ENCODE measurements around the gene DUSP22. TPM values are rescaled to one million over a fixed set of nuclear protein-coding genes. Genes with fewer than 3 reads are reported as not detected.

DUSP22 gene
- total RNA-seq, 1 experiment from 2014 or later = 18.6 TPM

DNA sequence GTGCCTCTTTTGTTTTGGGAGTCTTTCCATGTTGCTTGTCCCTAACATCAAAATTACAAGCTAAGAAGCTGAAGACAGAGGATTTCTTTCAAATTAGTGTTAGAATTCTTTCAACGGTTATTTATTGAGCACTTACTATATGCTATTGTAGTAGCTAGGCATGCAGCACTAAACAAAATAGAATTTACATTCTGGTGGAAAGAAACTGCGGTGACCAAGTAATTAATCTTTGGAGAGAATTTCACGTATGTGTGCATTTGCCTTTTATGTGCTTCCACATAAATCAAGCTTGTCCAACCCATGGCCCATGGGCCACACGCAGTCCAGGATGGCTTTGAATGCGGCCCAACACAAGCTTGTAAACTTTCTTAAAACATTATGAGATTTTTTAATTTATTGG, 33.0 kb upstream of the DUSP22 start:
- ChIA-PET POLR2A (no interaction called here), CTCF (no interaction called here)
- Histone ChIP-seq H3K9me3 (0 out of 2 replicates have a peak, but pooled peaks cover 3% of the 10 kb centered on the region), H3K4me3 (ENCODE audit: low read depth, low read length) (no peak overlapping the region), H3K27me3 (replicated peaks; ENCODE audit: control insufficient read depth, insufficient read depth, low read length) (no peaks in the 10 kb centered on the region), H3K36me3 (ENCODE audit: control insufficient read depth, insufficient read depth, low read length) (no peaks in the 10 kb centered on the region), H3K4me1 (no peaks in the 10 kb centered on the region)
- Mint-ChIP-seq H3K36me3 (ENCODE audit: insufficient read depth, unreplicated experiment) (no peaks in the 10 kb centered on the region), H3K27ac (ENCODE audit: unreplicated experiment) (no peak overlapping the region), H3K27me3 (ENCODE audit: insufficient read depth, unreplicated experiment) (peaks cover 2% of the 10 kb centered on the region), H3K4me3 (ENCODE audit: unreplicated experiment) (no peak overlapping the region), H3K9me3 (ENCODE audit: unreplicated experiment) (no peaks in the 10 kb centered on the region), H3K4me1 (ENCODE audit: low read depth, unreplicated experiment) (no peaks in the 10 kb centered on the region)
- TF ChIP-seq, protein P1, sequence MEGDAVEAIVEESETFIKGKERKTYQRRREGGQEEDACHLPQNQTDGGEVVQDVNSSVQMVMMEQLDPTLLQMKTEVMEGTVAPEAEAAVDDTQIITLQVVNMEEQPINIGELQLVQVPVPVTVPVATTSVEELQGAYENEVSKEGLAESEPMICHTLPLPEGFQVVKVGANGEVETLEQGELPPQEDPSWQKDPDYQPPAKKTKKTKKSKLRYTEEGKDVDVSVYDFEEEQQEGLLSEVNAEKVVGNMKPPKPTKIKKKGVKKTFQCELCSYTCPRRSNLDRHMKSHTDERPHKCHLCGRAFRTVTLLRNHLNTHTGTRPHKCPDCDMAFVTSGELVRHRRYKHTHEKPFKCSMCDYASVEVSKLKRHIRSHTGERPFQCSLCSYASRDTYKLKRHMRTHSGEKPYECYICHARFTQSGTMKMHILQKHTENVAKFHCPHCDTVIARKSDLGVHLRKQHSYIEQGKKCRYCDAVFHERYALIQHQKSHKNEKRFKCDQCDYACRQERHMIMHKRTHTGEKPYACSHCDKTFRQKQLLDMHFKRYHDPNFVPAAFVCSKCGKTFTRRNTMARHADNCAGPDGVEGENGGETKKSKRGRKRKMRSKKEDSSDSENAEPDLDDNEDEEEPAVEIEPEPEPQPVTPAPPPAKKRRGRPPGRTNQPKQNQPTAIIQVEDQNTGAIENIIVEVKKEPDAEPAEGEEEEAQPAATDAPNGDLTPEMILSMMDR (IDR thresholded peaks at IDR 0.05; ENCODE audit: insufficient read depth in 1 of 2, low read depth in 1 of 2, low read length in 1 of 2, severe bottlenecking in 1 of 2, unreplicated experiment in 1 of 2) = no peak
- BruUV-seq (replicated peaks) = no TSS peak
- no peak for DNase-seq
- intact Hi-C loops (cut with micrococcal nuclease; ENCODE audit: unreplicated experiment) = no loop called here

DNA sequence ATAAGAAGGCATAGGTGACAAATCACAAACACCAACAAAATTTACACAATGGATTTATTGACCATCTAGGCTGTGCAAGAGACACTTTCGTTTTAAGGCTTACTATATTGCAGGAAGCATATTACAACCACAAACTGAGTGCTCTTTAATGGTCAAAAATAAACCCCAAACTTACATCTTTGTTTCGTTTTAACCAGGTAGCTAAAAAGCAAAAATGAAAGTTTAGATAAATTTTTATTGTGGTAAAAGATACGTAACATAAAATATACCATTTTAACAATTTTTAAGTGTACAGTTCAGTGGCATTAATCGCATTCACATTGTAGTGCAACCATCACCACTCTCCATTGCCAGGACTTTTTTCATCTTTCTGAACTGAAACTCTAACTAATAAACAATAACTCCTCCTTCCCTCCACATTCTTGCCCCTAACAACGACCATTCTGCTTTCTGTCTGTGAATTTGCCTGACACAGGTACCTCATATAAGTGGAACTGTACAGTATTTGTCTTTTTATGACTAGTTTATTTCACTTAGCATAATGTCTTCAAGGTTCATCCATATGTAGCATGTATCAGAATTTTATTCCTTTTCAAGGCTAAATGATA, 32.3 kb upstream of the DUSP22 start:
- TF ChIP-seq, protein P1 (IDR thresholded peaks at IDR 0.05; ENCODE audit: insufficient read depth in 1 of 2, low read depth in 1 of 2, low read length in 1 of 2, severe bottlenecking in 1 of 2, unreplicated experiment in 1 of 2) = no peak
- DNase-seq = no peak
- Histone ChIP-seq H3K9me3 (0 out of 2 replicates have a peak, but pooled peaks cover 3% of the 10 kb centered on the region), H3K4me3 (ENCODE audit: low read depth, low read length) (no peak overlapping the region), H3K4me1 (no peaks in the 10 kb centered on the region), H3K36me3 (ENCODE audit: control insufficient read depth, insufficient read depth, low read length) (no peaks in the 10 kb centered on the region), H3K27me3 (replicated peaks; ENCODE audit: control insufficient read depth, insufficient read depth, low read length) (no peaks in the 10 kb centered on the region)
- Mint-ChIP-seq H3K4me3 (ENCODE audit: unreplicated experiment) (no peak overlapping the region), H3K27me3 (ENCODE audit: insufficient read depth, unreplicated experiment) (no peaks in the 10 kb centered on the region), H3K36me3 (ENCODE audit: insufficient read depth, unreplicated experiment) (no peaks in the 10 kb centered on the region), H3K4me1 (ENCODE audit: low read depth, unreplicated experiment) (no peaks in the 10 kb centered on the region), H3K9me3 (ENCODE audit: unreplicated experiment) (no peaks in the 10 kb centered on the region), H3K27ac (ENCODE audit: unreplicated experiment) (no peak overlapping the region)
- intact Hi-C loops (cut with micrococcal nuclease; ENCODE audit: unreplicated experiment) = no loop called here
- BruUV-seq (replicated peaks) = no TSS peak
- ChIA-PET POLR2A (no interaction called here), CTCF (no interaction called here)

DNA sequence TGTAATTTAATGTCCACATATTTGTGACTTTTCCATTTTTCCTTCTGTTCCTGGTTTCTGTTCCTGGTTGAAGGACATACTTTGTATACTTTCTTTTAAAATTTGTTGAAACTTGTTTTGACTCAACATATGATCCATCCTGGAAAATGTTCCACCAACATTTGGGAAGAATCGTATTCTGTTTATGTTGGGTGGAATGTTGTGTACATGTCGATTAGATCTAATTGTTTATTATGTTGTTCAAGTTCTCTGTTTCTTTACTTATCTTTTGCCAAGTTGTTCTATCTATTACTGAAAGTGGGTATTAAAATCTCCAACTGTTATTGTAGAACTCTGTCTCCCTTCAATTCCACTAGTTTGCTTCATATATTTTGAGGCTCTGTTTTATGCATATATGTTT, 27.7 kb upstream of the DUSP22 start:
- BruUV-seq (replicated peaks) = no TSS peak
- H3K4me3 ChIP-seq (ENCODE audit: low read depth, low read length) = no peak overlapping the region
- no peaks in the 10 kb centered on the region for H3K4me1 ChIP-seq
- no peaks in the 10 kb centered on the region for H3K27me3 Mint-ChIP-seq (ENCODE audit: insufficient read depth, unreplicated experiment)
- no peaks in the 10 kb centered on the region for H3K36me3 Mint-ChIP-seq (ENCODE audit: insufficient read depth, unreplicated experiment)
- no peaks in the 10 kb centered on the region for H3K36me3 ChIP-seq (ENCODE audit: control insufficient read depth, insufficient read depth, low read length)
- CTCF ChIA-PET = no interaction called here
- no peaks in the 10 kb centered on the region for H3K4me1 Mint-ChIP-seq (ENCODE audit: low read depth, unreplicated experiment)
- POLR2A ChIA-PET = no interaction called here
- TF ChIP-seq, protein P1 (IDR thresholded peaks at IDR 0.05; ENCODE audit: insufficient read depth in 1 of 2, low read depth in 1 of 2, low read length in 1 of 2, severe bottlenecking in 1 of 2, unreplicated experiment in 1 of 2) = no peak
- H3K9me3 Mint-ChIP-seq (ENCODE audit: unreplicated experiment) = no peaks in the 10 kb centered on the region
- H3K27ac Mint-ChIP-seq (ENCODE audit: unreplicated experiment) = no peak overlapping the region
- DNase-seq = no peak
- H3K9me3 ChIP-seq = 0 out of 2 replicates have a peak, but pooled peaks cover 3% of the 10 kb centered on the region
- no peaks in the 10 kb centered on the region for H3K27me3 ChIP-seq (replicated peaks; ENCODE audit: control insufficient read depth, insufficient read depth, low read length)
- intact Hi-C loops (cut with micrococcal nuclease; ENCODE audit: unreplicated experiment) = no loop called here
- no peak overlapping the region for H3K4me3 Mint-ChIP-seq (ENCODE audit: unreplicated experiment)
